HG03280 (cell line): ENCODE results near the gene HOXB8.

Source experiments
- ATAC-seq: cut with Tn5 transposase; IDR thresholded peaks from one replicate; pipeline ENCODE4 v1.9.1; 2021; ENCODE audit warnings: mild to moderate bottlenecking, moderate library complexity; ENCODE audit not compliant: unreplicated experiment

Gene HOXB8

GRCh38 chr17:48615047-48615962, at the start of gene HOXB8:
Gene HOXB8 (minus strand): TSS chr17:48615292. CDS start chr17:48614704, 588 bp downstream.
- ATAC-seq, result no peak

- ATAC-seq, result no peak
Measured at GRCh38 chr17:48663134-48663924, 48.2 kb upstream of the HOXB8 start.

GRCh38 chr17:48655913-48656312, 40.8 kb upstream of the HOXB8 start:
- no peak for ATAC-seq

- no peak for ATAC-seq
Measured at GRCh38 chr17:48649741-48650140, 34.6 kb upstream of the HOXB8 start.

GRCh38 chr17:48647963-48648245, 32.8 kb upstream of the HOXB8 start:
- no peak for ATAC-seq

- no peak for ATAC-seq
Measured at GRCh38 chr17:48647103-48647962, 32.2 kb upstream of the HOXB8 start.

GRCh38 chr17:48646183-48647102, 31.4 kb upstream of the HOXB8 start:
- no peak for ATAC-seq

- no peak for ATAC-seq
Measured at GRCh38 chr17:48645639-48646182, 30.6 kb upstream of the HOXB8 start.

GRCh38 chr17:48644910-48645557, 29.9 kb upstream of the HOXB8 start:
- no peak for ATAC-seq

- ATAC-seq, result no peak
Measured at GRCh38 chr17:48644159-48644558, 29.1 kb upstream of the HOXB8 start.

GRCh38 chr17:48643697-48644012, 28.6 kb upstream of the HOXB8 start:
- no peak for ATAC-seq

GRCh38 chr17:48642843-48643696, 28.0 kb upstream of the HOXB8 start:
- no peak for ATAC-seq

GRCh38 chr17:48642059-48642842, 27.2 kb upstream of the HOXB8 start:
- no peak for ATAC-seq

GRCh38 chr17:48641541-48642058, 26.5 kb upstream of the HOXB8 start:
- no peak for ATAC-seq

- no peak for ATAC-seq
Measured at GRCh38 chr17:48640858-48641180, 25.7 kb upstream of the HOXB8 start.

GRCh38 chr17:48639982-48640857, 25.1 kb upstream of the HOXB8 start:
- no peak for ATAC-seq

- ATAC-seq, result no peak
Measured at GRCh38 chr17:48639136-48639535, 24.0 kb upstream of the HOXB8 start.
